ENCODE measurements around the gene GLYAT.
"Not testable (repeated sequence)": the region's sequence is repeated elsewhere in the genome, so short reads cannot be mapped to it uniquely, and the experiment has no call there.

Gene GLYAT

GRCh38 chr11:58677536-58677935, 54.2 kb downstream of the GLYAT start:
- DNase-seq (ENCODE audit: low read depth in 1 of 2, low spot score in 1 of 2), result not testable (repeated sequence)

- DNase-seq (ENCODE audit: low read depth in 1 of 2, low spot score in 1 of 2), result no peak
Observed at GRCh38 chr11:58676563-58677135, 55.1 kb downstream of the GLYAT start.

GRCh38 chr11:58675334-58676155, 56.2 kb downstream of the GLYAT start:
- peak; percentile 58 to 61 for DNase-seq (ENCODE audit: low read depth in 1 of 2, low spot score in 1 of 2)

- DNase-seq (ENCODE audit: low read depth in 1 of 2, low spot score in 1 of 2), result no peak
Observed at GRCh38 chr11:58674609-58675008, 57.1 kb downstream of the GLYAT start.

GRCh38 chr11:58671983-58672633, 59.6 kb downstream of the GLYAT start:
- no peak for DNase-seq (ENCODE audit: low read depth in 1 of 2, low spot score in 1 of 2)

GRCh38 chr11:58659910-58660570, 71.7 kb downstream of the GLYAT start:
- DNase-seq (ENCODE audit: low read depth in 1 of 2, low spot score in 1 of 2), result no peak

- no peak for DNase-seq (ENCODE audit: low read depth in 1 of 2, low spot score in 1 of 2)
Observed at GRCh38 chr11:58659404-58659803, 72.3 kb downstream of the GLYAT start.

Data from activated T-helper 1 cell treated with anti-CD3 and anti-CD28 coated beads, Interleukin-2, amount 50 U/mL, for 16 hours (primary cell).